Endothelial cell of umbilical vein (primary cell): ENCODE data around the gene THEMIS. TPM values are rescaled to one million over a fixed set of nuclear protein-coding genes. Genes with fewer than 3 reads are reported as not detected.

ENCODE experiments used
- BruUV-seq: library from RNA; stranded (reverse); fragments of 400-500 nt; replicated peaks from 2 replicates; lab custom pipeline; 2021; lab: Mats Ljungman, UMichigan
- CTCF ChIA-PET: fragments of 300-600, 350-600 bp; sonication (Branson Sonifier 250); formaldehyde crosslinking; loops from one replicate; lab custom pipeline; 2021; ENCODE audit warnings: antibody characterized with exemption, inconsistent platforms; lab: Charles Lee
- POLR2A ChIA-PET: fragments of 300-600, 350-600 bp; sonication (Branson Sonifier 250); formaldehyde crosslinking; loops from one replicate; lab custom pipeline; 2021; ENCODE audit warnings: antibody characterized with exemption, inconsistent platforms; lab: Charles Lee
- DNase-seq: peaks from one replicate; pipeline ENCODE4 v3.0.0-alpha.2; 2011; ENCODE audit warnings: low read depth, low spot score
- FAIRE-seq: peaks from 2 replicates; lab custom pipeline; 2011; peaks lifted over from hg19 to GRCh38; lab: Jason Lieb, UNC
- H2AFZ ChIP-seq: 2 replicates; pipeline ENCODE4 v1.6.0; 2012; ENCODE audit warnings: low read depth, low read length, control low read depth, inconsistent platforms
- H3K27ac ChIP-seq: 2 replicates; pipeline ENCODE4 v1.5.1; 2011; ENCODE audit warnings: low read depth, mild to moderate bottlenecking, control low read depth, low read length, moderate library complexity; ENCODE audit not compliant: insufficient read depth
- H3K27me3 ChIP-seq, 2 experiments: 2 replicates each; pipeline versions ENCODE4 v1.6.0 to v1.6.1; 2011; ENCODE audit warnings: low read length in 2 of 2, mixed read lengths in 1 of 2; ENCODE audit not compliant: control insufficient read depth in 2 of 2, insufficient read depth in 2 of 2
- H3K36me3 ChIP-seq, 2 experiments: 2 replicates in 1 of 2; 3 replicates in 1 of 2; pipeline ENCODE4 v1.5.1; 2011; ENCODE audit warnings: low read length in 2 of 2, mild to moderate bottlenecking in 1 of 2, moderate library complexity in 1 of 2; ENCODE audit not compliant: control insufficient read depth in 2 of 2, insufficient read depth in 2 of 2; ENCODE audit errors: extremely low read depth in 1 of 2
- H3K4me1 ChIP-seq: 3 replicates; pipeline ENCODE4 v1.5.1; 2011; ENCODE audit warnings: mild to moderate bottlenecking, low read length; ENCODE audit not compliant: control insufficient read depth, insufficient read depth; ENCODE audit errors: extremely low read depth
- H3K4me2 ChIP-seq: 2 replicates; pipeline ENCODE4 v1.6.1; 2011; ENCODE audit warnings: low read length, control low read depth, mixed read lengths; ENCODE audit not compliant: insufficient read depth
- H3K4me3 ChIP-seq, 3 experiments: fragments of 200-600 bp in 1 of 3; sonication (generic), shearing (Covaris generic) in 1 of 3; replicated peaks in 1 of 3; 2 replicates each; pipeline ENCODE4 v1.5.1; 2011 to 2016; ENCODE audit warnings: control low read depth in 3 of 3, low read length in 3 of 3, mild to moderate bottlenecking in 2 of 3, inconsistent platforms in 1 of 3, low read depth in 1 of 3, moderate library complexity in 1 of 3; ENCODE audit not compliant: insufficient read depth in 1 of 3
- H3K79me2 ChIP-seq: 2 replicates; pipeline ENCODE4 v1.6.0; 2012; ENCODE audit warnings: low read length, inconsistent platforms; ENCODE audit not compliant: control insufficient read depth, insufficient read depth
- H3K9ac ChIP-seq: replicated peaks from 2 replicates; pipeline ENCODE3; 2011; ENCODE audit warnings: low read length, control low read depth; ENCODE audit not compliant: insufficient read depth; ENCODE audit errors: extremely low read depth
- H3K9me1 ChIP-seq: replicated peaks from 3 replicates; pipeline ENCODE4 v1.6.0; 2011; ENCODE audit warnings: mild to moderate bottlenecking, low read length; ENCODE audit not compliant: control insufficient read depth, insufficient read depth; ENCODE audit errors: extremely low read depth
- H3K9me3 ChIP-seq: replicated peaks from 2 replicates; pipeline ENCODE4 v1.5.1; 2012; ENCODE audit warnings: low read length, inconsistent platforms; ENCODE audit not compliant: control insufficient read depth, insufficient read depth
- H4K20me1 ChIP-seq: replicated peaks from 2 replicates; pipeline ENCODE3; 2011; ENCODE audit warnings: mild to moderate bottlenecking, low read length; ENCODE audit not compliant: control insufficient read depth, insufficient read depth; ENCODE audit errors: extremely low read depth
- EZH2 ChIP-seq: IDR thresholded peaks from 2 replicates; pipeline ENCODE4 v1.6.1; 2012; ENCODE audit warnings: borderline replicate concordance, low read depth, mild to moderate bottlenecking, moderate library complexity, low read length, inconsistent platforms; ENCODE audit not compliant: severe bottlenecking
- FOS ChIP-seq: IDR thresholded peaks from 2 replicates; pipeline ENCODE4 v1.6.1; 2011; ENCODE audit warnings: mild to moderate bottlenecking, low read length, moderate library complexity, borderline replicate concordance; ENCODE audit not compliant: insufficient read depth
- GATA2 ChIP-seq: IDR thresholded peaks from 2 replicates; pipeline ENCODE4 v1.7.0; 2011; ENCODE audit warnings: low read depth, mild to moderate bottlenecking, moderate library complexity, mixed read lengths, low read length; ENCODE audit not compliant: insufficient read length, insufficient read depth
- JUN ChIP-seq: IDR thresholded peaks from 2 replicates; pipeline ENCODE4 v1.6.1; 2011; ENCODE audit warnings: borderline replicate concordance, low read depth; ENCODE audit not compliant: insufficient read length, insufficient read depth
- MAX ChIP-seq: IDR thresholded peaks from 2 replicates; pipeline ENCODE4 v1.6.1; 2011; ENCODE audit not compliant: insufficient read depth, insufficient read length
- MYC ChIP-seq: IDR thresholded peaks from one replicate; pipeline ENCODE4 v1.6.1; 2011; ENCODE audit warnings: mild to moderate bottlenecking, low read depth, low read length
- POLR2A ChIP-seq: IDR thresholded peaks from 2 replicates; pipeline ENCODE4 v1.6.1; 2012; ENCODE audit warnings: low read depth, mild to moderate bottlenecking, control low read depth, low read length
- POLR2AphosphoS5 ChIP-seq: IDR thresholded peaks from 2 replicates; pipeline ENCODE4 v1.6.1; 2012; ENCODE audit warnings: low read depth, mild to moderate bottlenecking, control low read depth, low read length, moderate library complexity; ENCODE audit not compliant: insufficient read depth
- dilution Hi-C: fragments of 300-500 bp; cut with MboI; formaldehyde crosslinking; loops from one replicate; pipeline ENCODE4 v1.15.0; 2019; ENCODE audit warnings: low sequenced_read_pairs; ENCODE audit not compliant: extremely low pct_ligation_motif_present
- intact Hi-C: fragments of 100-400 bp; cut with micrococcal nuclease; formaldehyde crosslinking; loops from one replicate; pipeline ENCODE4 v1.10.0; 2022
- polyA plus RNA-seq, 4 experiments: library from polyadenylated mRNA; depleted of rRNA in 3 of 4; stranded (reverse) in 3 of 4; unstranded in 1 of 4; fragments of >200 nt; gene quantifications; 2 replicates each; pipeline versions ENCODE4 v1.2.1 to v1.2.3, GENCODE V29; 2011 to 2012; ENCODE audit warnings: missing spikeins in 1 of 4
- total RNA-seq: library from RNA; stranded (reverse); gene quantifications from 2 replicates; pipeline ENCODE4 v1.2.3, GENCODE V29; 2021
- TF ChIP-seq, protein P1 (sequence below), 2 donors: IDR thresholded peaks; 1 replicate in 1 of 2; 2 replicates in 1 of 2; pipeline ENCODE4 v1.5.1; 2011; ENCODE audit warnings: low read length in 2 of 2, mild to moderate bottlenecking in 2 of 2, moderate library complexity in 2 of 2, control low read depth in 1 of 2, inconsistent platforms in 1 of 2, low read depth in 1 of 2; ENCODE audit not compliant: insufficient read depth in 1 of 2; ENCODE audit errors: extremely low read depth in 1 of 2

Gene THEMIS
- total and polyA plus RNA-seq, 2 donors (not counting 3 experiments of a cell fraction or from before 2014, with no cell fraction given), result not detected

DNA sequence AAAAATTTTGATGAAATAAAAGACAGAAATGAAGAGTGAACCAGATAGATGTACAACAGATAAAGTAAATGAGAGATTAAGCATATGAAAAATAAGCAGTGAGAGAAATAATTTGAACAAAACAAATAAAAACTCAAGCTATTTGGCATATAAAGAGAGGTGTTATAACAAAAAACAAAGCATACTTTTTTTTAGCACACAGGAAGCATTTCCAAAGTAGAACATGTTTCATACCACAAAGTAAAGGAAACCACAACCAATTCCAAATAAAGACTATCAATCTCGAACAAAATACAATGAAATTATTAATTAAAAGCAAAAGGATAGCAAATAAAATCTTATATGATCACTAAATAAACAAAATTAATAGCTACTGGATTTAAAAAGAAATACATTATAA is 6.8 kb downstream of the THEMIS start:
- H3K9me3 ChIP-seq, result no peaks in the 10 kb centered on the region
- no peak overlapping the region for H3K4me3 ChIP-seq
- no peaks in the 10 kb centered on the region for H3K9me1 ChIP-seq
- BruUV-seq, result no TSS peak
- TF ChIP-seq FOS (no peak), MYC (no peak), GATA2 (no peak), EZH2 (no peak), POLR2A (no peak), JUN (no peak), MAX (no peak), POLR2AphosphoS5 (no peak)
- TF ChIP-seq, protein P1, sequence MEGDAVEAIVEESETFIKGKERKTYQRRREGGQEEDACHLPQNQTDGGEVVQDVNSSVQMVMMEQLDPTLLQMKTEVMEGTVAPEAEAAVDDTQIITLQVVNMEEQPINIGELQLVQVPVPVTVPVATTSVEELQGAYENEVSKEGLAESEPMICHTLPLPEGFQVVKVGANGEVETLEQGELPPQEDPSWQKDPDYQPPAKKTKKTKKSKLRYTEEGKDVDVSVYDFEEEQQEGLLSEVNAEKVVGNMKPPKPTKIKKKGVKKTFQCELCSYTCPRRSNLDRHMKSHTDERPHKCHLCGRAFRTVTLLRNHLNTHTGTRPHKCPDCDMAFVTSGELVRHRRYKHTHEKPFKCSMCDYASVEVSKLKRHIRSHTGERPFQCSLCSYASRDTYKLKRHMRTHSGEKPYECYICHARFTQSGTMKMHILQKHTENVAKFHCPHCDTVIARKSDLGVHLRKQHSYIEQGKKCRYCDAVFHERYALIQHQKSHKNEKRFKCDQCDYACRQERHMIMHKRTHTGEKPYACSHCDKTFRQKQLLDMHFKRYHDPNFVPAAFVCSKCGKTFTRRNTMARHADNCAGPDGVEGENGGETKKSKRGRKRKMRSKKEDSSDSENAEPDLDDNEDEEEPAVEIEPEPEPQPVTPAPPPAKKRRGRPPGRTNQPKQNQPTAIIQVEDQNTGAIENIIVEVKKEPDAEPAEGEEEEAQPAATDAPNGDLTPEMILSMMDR (IDR thresholded peaks at IDR 0.05; ENCODE audit: extremely low read depth in 1 of 2, insufficient read depth in 1 of 2, low read depth in 1 of 2, low read length in 2 of 2), result no peak
- H3K4me2 ChIP-seq, result no peak overlapping the region
- intact Hi-C loops, result no loop called here
- H3K9ac ChIP-seq, result no peak overlapping the region
- CTCF ChIA-PET, result interaction anchor here (1.2 to 1.4 kb wide), 2 partner anchors 17 to 38 kb away, joined by 5 to 6 read pairs; no protein-coding TSS in a partner anchor
- no peaks in the 10 kb centered on the region for H3K4me1 ChIP-seq
- H3K27ac ChIP-seq, result no peak overlapping the region
- H3K36me3 ChIP-seq, result no peaks in the 10 kb centered on the region
- H3K27me3 ChIP-seq, result no peaks in the 10 kb centered on the region
- dilution Hi-C loops, result no loop called here
- H3K79me2 ChIP-seq, result no peaks in the 10 kb centered on the region
- no peaks in the 10 kb centered on the region for H4K20me1 ChIP-seq
- POLR2A ChIA-PET, result no interaction called here
- FAIRE-seq (no peak), DNase-seq (no peak)
- H2AFZ ChIP-seq, result no peak overlapping the region
